HepG2 (cell line): ENCODE measurements around the gene CPPED1. TPM values are rescaled to one million over a fixed set of nuclear protein-coding genes. Genes with fewer than 3 reads are reported as not detected.

Experiments
- ETV6 ChIP-seq: sonication (generic); formaldehyde crosslinking; conservative IDR thresholded peaks from 2 replicates; pipeline ENCODE4 v1.4.0; 2020; ENCODE audit warnings: missing genetic modification reagents
- FLYWCH1 ChIP-seq: sonication (generic); formaldehyde crosslinking; IDR thresholded peaks from 2 replicates; pipeline ENCODE4 v1.8.1; 2023; ENCODE audit warnings: mild to moderate bottlenecking, missing genetic modification reagents
- KAT7 ChIP-seq: IDR thresholded peaks from 2 replicates; pipeline ENCODE4 v1.6.1; 2018; ENCODE audit warnings: borderline replicate concordance, missing compliant biosample characterization
- NFE2L2 ChIP-seq: fragments of 150-350 bp; IDR thresholded peaks from 2 replicates; pipeline ENCODE4 v1.6.1; 2014; ENCODE audit warnings: low read length
- NR2F1 ChIP-seq, 2 experiments: fragments of 450-650 bp in 1 of 2; formaldehyde crosslinking in 1 of 2; IDR thresholded peaks; 2 replicates each; pipeline versions ENCODE4 v1.5.0 to v1.6.1; 2016 to 2020; ENCODE audit warnings: mild to moderate bottlenecking in 1 of 2, missing compliant biosample characterization in 1 of 2, missing genetic modification reagents in 1 of 2, moderate library complexity in 1 of 2
- XBP1 ChIP-seq: sonication (generic); formaldehyde crosslinking; IDR thresholded peaks from 2 replicates; pipeline ENCODE4 v1.5.0; 2020; ENCODE audit warnings: missing genetic modification reagents
- XRCC5 ChIP-seq: fragments of 200-400 bp; formaldehyde crosslinking; optimal IDR thresholded peaks from 2 replicates; pipeline ENCODE3; 2017; ENCODE audit warnings: mild to moderate bottlenecking, low read length
- YEATS4 ChIP-seq: sonication (generic); formaldehyde crosslinking; IDR thresholded peaks from 2 replicates; pipeline ENCODE4 v1.4.0; 2020; ENCODE audit warnings: missing genetic modification reagents, borderline replicate concordance
- ZNF136 ChIP-seq: sonication (generic); formaldehyde crosslinking; IDR thresholded peaks from 2 replicates; pipeline ENCODE4 v1.8.1; 2022; ENCODE audit warnings: low read depth, mild to moderate bottlenecking, moderate library complexity, missing genetic modification reagents
- ZNF180 ChIP-seq: sonication (generic); formaldehyde crosslinking; IDR thresholded peaks from 2 replicates; pipeline ENCODE4 v1.4.0; 2020; ENCODE audit warnings: low read depth, missing genetic modification reagents, borderline replicate concordance
- ZNF446 ChIP-seq: sonication (generic); formaldehyde crosslinking; IDR thresholded peaks from 2 replicates; pipeline ENCODE4 v1.5.0; 2020; ENCODE audit warnings: mild to moderate bottlenecking, missing genetic modification reagents
- ZNF746 ChIP-seq: sonication (generic); formaldehyde crosslinking; IDR thresholded peaks from 2 replicates; pipeline ENCODE4 v1.8.0; 2022; ENCODE audit warnings: mild to moderate bottlenecking, missing genetic modification reagents
- polyA plus RNA-seq, 8 experiments: library from polyadenylated mRNA; depleted of rRNA in 3 of 8; stranded (reverse) in 7 of 8; unstranded in 1 of 8; fragments of >200 nt; fragmentation: Illumina TruSeq in 4 of 8; extraction: Trizol in 4 of 8; gene quantifications; 2 replicates each; pipeline versions ENCODE4 v1.2.1 to v1.2.3, GENCODE V29; 2011 to 2016; ENCODE audit warnings: low read depth in 4 of 8, missing spikeins in 1 of 8, mixed read lengths in 1 of 8; ENCODE audit not compliant: insufficient read depth in 1 of 8
- total RNA-seq, 5 experiments: library from RNA; depleted of rRNA; stranded (reverse); fragments of >200 nt; fragmentation: Illumina TruSeq; extraction: Trizol; gene quantifications; 2 replicates each; pipeline ENCODE4 v1.2.3, GENCODE V29; 2016; ENCODE audit warnings: low read depth in 1 of 5
- TF ChIP-seq, protein P1 (sequence below): sonication (generic); formaldehyde crosslinking; IDR thresholded peaks from 2 replicates; pipeline ENCODE4 v1.9.0; 2021; ENCODE audit warnings: missing genetic modification reagents, borderline replicate concordance
- TF ChIP-seq, protein P2 (sequence below): sonication (generic); formaldehyde crosslinking; IDR thresholded peaks from 2 replicates; pipeline ENCODE4 v1.8.1; 2023; ENCODE audit warnings: mild to moderate bottlenecking, inconsistent platforms, moderate library complexity, missing genetic modification reagents, borderline replicate concordance
- TF ChIP-seq, protein P3 (sequence below): sonication (generic); formaldehyde crosslinking; IDR thresholded peaks from 2 replicates; pipeline ENCODE4 v1.4.0; 2020; ENCODE audit warnings: mild to moderate bottlenecking, missing genetic modification reagents
- TF ChIP-seq, protein P4 (sequence below): IDR thresholded peaks from 2 replicates; pipeline ENCODE4 v1.6.1; 2016; ENCODE audit warnings: low read depth, control low read depth
- TF ChIP-seq, protein P5 (sequence below): sonication (generic); formaldehyde crosslinking; IDR thresholded peaks from 2 replicates; pipeline ENCODE4 v1.8.0; 2022; ENCODE audit warnings: mild to moderate bottlenecking, missing genetic modification reagents, moderate library complexity
- TF ChIP-seq, protein P6 (sequence below): sonication (generic); formaldehyde crosslinking; IDR thresholded peaks from 2 replicates; pipeline ENCODE4 v1.8.1; 2023; ENCODE audit warnings: mild to moderate bottlenecking, missing genetic modification reagents
- TF ChIP-seq, protein P7 (sequence below): sonication (generic); formaldehyde crosslinking; IDR thresholded peaks from 2 replicates; pipeline ENCODE4 v1.4.0; 2020; ENCODE audit warnings: mild to moderate bottlenecking, missing genetic modification reagents

CPPED1 gene
- total and polyA plus RNA-seq, 2 of the 13 experiments (the other 11 are each of a cell fraction or from before 2014, with no cell fraction given) = 66.6 to 71.3 TPM

DNA sequence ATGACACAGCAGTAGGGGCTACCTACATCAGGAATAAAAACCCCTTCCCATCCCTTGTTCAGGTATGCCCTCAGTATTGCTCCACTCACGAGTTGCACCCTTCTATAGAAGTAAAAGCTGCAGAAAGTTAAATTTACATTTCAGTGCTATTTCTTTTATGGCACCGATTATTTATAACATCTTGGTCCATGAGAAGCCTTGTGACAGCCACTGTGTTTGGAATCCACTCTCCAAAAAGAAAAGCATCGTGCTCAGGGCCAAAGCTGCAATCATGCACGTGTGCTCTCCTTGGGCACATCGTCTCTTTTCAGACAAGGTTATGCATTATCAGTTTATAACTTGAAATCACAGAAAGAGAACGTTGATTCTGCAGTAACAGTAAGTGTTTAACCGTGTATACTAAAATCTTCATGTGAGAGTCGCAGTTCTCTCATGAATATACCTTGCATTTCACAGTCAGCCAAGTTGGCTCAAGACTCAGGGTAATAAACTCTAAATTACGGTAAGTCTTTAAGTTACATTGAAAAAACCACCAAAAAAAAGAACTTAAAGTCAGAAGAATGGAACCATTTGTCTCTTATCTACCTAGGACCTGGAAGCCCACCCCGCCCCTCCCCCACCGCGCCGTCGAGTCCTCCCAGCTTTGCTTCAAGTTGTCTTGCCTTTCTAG lies 189.6 kb downstream of the CPPED1 start (continued):
- TF ChIP-seq NFE2L2 (no peak), ETV6 (no peak), YEATS4 (CRISPR knock-in tag) (no peak), XRCC5 (no peak), ZNF446 (CRISPR knock-in tag) (no peak), KAT7 (CRISPR knock-in tag) (0 out of 2 replicates have a peak, but pooled peaks have one; percentile 23), ZNF746 (CRISPR knock-in tag) (no peak), ZNF136 (CRISPR knock-in tag) (no peak), ZNF180 (no peak), XBP1 (no peak), NR2F1 (CRISPR knock-in tag; IDR thresholded peaks at IDR 0.05) (no peak), FLYWCH1 (CRISPR knock-in tag) (no peak)
- TF ChIP-seq, protein P1, sequence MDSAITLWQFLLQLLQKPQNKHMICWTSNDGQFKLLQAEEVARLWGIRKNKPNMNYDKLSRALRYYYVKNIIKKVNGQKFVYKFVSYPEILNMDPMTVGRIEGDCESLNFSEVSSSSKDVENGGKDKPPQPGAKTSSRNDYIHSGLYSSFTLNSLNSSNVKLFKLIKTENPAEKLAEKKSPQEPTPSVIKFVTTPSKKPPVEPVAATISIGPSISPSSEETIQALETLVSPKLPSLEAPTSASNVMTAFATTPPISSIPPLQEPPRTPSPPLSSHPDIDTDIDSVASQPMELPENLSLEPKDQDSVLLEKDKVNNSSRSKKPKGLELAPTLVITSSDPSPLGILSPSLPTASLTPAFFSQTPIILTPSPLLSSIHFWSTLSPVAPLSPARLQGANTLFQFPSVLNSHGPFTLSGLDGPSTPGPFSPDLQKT (CRISPR knock-in tag) = no peak
- TF ChIP-seq, protein P2, sequence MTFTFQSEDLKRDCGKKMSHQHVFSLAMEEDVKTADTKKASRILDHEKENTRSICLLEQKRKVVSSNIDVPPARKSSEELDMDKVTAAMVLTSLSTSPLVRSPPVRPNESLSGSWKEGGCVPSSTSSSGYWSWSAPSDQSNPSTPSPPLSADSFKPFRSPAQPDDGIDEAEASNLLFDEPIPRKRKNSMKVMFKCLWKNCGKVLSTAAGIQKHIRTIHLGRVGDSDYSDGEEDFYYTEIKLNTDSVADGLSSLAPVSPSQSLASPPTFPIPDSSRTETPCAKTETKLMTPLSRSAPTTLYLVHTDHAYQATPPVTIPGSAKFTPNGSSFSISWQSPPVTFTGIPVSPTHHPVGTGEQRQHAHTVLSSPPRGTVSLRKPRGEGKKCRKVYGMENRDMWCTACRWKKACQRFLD (CRISPR knock-in tag) = no peak
- TF ChIP-seq, protein P3, sequence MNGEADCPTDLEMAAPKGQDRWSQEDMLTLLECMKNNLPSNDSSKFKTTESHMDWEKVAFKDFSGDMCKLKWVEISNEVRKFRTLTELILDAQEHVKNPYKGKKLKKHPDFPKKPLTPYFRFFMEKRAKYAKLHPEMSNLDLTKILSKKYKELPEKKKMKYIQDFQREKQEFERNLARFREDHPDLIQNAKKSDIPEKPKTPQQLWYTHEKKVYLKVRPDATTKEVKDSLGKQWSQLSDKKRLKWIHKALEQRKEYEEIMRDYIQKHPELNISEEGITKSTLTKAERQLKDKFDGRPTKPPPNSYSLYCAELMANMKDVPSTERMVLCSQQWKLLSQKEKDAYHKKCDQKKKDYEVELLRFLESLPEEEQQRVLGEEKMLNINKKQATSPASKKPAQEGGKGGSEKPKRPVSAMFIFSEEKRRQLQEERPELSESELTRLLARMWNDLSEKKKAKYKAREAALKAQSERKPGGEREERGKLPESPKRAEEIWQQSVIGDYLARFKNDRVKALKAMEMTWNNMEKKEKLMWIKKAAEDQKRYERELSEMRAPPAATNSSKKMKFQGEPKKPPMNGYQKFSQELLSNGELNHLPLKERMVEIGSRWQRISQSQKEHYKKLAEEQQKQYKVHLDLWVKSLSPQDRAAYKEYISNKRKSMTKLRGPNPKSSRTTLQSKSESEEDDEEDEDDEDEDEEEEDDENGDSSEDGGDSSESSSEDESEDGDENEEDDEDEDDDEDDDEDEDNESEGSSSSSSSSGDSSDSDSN (CRISPR knock-in tag) = no peak
- TF ChIP-seq, protein P4, sequence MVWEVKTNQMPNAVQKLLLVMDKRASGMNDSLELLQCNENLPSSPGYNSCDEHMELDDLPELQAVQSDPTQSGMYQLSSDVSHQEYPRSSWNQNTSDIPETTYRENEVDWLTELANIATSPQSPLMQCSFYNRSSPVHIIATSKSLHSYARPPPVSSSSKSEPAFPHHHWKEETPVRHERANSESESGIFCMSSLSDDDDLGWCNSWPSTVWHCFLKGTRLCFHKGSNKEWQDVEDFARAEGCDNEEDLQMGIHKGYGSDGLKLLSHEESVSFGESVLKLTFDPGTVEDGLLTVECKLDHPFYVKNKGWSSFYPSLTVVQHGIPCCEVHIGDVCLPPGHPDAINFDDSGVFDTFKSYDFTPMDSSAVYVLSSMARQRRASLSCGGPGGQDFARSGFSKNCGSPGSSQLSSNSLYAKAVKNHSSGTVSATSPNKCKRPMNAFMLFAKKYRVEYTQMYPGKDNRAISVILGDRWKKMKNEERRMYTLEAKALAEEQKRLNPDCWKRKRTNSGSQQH = no peak
- TF ChIP-seq, protein P5, sequence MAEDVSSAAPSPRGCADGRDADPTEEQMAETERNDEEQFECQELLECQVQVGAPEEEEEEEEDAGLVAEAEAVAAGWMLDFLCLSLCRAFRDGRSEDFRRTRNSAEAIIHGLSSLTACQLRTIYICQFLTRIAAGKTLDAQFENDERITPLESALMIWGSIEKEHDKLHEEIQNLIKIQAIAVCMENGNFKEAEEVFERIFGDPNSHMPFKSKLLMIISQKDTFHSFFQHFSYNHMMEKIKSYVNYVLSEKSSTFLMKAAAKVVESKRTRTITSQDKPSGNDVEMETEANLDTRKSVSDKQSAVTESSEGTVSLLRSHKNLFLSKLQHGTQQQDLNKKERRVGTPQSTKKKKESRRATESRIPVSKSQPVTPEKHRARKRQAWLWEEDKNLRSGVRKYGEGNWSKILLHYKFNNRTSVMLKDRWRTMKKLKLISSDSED (CRISPR knock-in tag) = no peak
- TF ChIP-seq, protein P6, sequence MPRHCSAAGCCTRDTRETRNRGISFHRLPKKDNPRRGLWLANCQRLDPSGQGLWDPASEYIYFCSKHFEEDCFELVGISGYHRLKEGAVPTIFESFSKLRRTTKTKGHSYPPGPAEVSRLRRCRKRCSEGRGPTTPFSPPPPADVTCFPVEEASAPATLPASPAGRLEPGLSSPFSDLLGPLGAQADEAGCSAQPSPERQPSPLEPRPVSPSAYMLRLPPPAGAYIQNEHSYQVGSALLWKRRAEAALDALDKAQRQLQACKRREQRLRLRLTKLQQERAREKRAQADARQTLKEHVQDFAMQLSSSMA (CRISPR knock-in tag) = no peak
- TF ChIP-seq, protein P7, sequence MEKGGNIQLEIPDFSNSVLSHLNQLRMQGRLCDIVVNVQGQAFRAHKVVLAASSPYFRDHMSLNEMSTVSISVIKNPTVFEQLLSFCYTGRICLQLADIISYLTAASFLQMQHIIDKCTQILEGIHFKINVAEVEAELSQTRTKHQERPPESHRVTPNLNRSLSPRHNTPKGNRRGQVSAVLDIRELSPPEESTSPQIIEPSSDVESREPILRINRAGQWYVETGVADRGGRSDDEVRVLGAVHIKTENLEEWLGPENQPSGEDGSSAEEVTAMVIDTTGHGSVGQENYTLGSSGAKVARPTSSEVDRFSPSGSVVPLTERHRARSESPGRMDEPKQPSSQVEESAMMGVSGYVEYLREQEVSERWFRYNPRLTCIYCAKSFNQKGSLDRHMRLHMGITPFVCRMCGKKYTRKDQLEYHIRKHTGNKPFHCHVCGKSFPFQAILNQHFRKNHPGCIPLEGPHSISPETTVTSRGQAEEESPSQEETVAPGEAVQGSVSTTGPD (CRISPR knock-in tag) = no peak
